Vagina (tissue), 2 donors: ENCODE data around the gene FTH1. TPM values are rescaled to one million over a fixed set of nuclear protein-coding genes. Genes with fewer than 3 reads are reported as not detected.
A peak's percentile ranks its signal among the peaks of the same experiment; 100 is the strongest.

Source experiments
- DNase-seq, 2 donors: peaks; one replicate each; pipeline ENCODE4 v3.0.0-alpha.2; 2017; ENCODE audit errors: extremely low spot score in 2 of 2
- H3K27ac ChIP-seq: fragments of 200-600 bp; sonication (generic); one replicate; pipeline ENCODE4 v1.5.1; 2019
- H3K27me3 ChIP-seq: fragments of 200-600 bp; sonication (generic); one replicate; pipeline ENCODE4 v1.5.1; 2019
- H3K36me3 ChIP-seq, 2 donors: fragments of 200-600 bp; sonication (generic); one replicate each; pipeline ENCODE4 v1.5.1; 2017 to 2019
- H3K4me1 ChIP-seq: fragments of 200-600 bp; sonication (generic); one replicate; pipeline ENCODE4 v1.5.1; 2019
- H3K4me3 ChIP-seq, 2 donors: fragments of 200-600 bp; sonication (generic); 1 replicate in 1 of 2; 2 replicates in 1 of 2; pipeline ENCODE4 v1.5.1; 2016 to 2019
- H3K9me3 ChIP-seq: fragments of 200-600 bp; sonication (generic); one replicate; pipeline ENCODE4 v1.5.1; 2019
- CTCF ChIP-seq, 3 experiments: fragments of 450-650 bp in 2 of 3; fragments of 200-600 bp in 1 of 3; sonication (generic) in 1 of 3; IDR thresholded peaks; one replicate each; pipeline ENCODE4 v1.5.1; 2017 to 2019; ENCODE audit warnings: antibody characterized with exemption in 3 of 3, mild to moderate bottlenecking in 2 of 3, moderate library complexity in 2 of 3
- POLR2A ChIP-seq, 2 donors: fragments of 450-650 bp; IDR thresholded peaks; one replicate each; pipeline ENCODE4 v1.6.1; 2017; ENCODE audit warnings: antibody characterized with exemption in 2 of 2, mild to moderate bottlenecking in 2 of 2, moderate library complexity in 2 of 2
- POLR2AphosphoS5 ChIP-seq, 2 donors: sonication (generic); formaldehyde crosslinking; IDR thresholded peaks; one replicate each; pipeline ENCODE4 v1.9.0; 2017; ENCODE audit warnings: antibody characterized with exemption in 2 of 2, mild to moderate bottlenecking in 2 of 2, low read depth in 1 of 2; ENCODE audit not compliant: insufficient read depth in 1 of 2
- intact Hi-C: fragments of 100-400 bp; cut with DNase I; formaldehyde crosslinking; loops from one replicate; pipeline ENCODE4 v1.15.1; 2023
- total RNA-seq: library from RNA; depleted of rRNA; stranded (reverse); fragments of >200 nt; gene quantifications from one replicate; pipeline ENCODE4 v1.2.3, GENCODE V29; 2016

FTH1 gene
- total RNA-seq, 1 donor from 2014 or later: 2,421 TPM

- Histone ChIP-seq H3K4me3 (no peak overlapping the region), H3K36me3 (no peaks in the 10 kb centered on the region), H3K27me3 (no peaks in the 10 kb centered on the region), H3K4me1 (peaks cover 45% of the 10 kb centered on the region), H3K9me3 (no peaks in the 10 kb centered on the region), H3K27ac (peak overlapping the region; percentile 99)
- intact Hi-C loops: loop anchor here (5.0 to 10.0 kb wide), 2 partner anchors 110 to 158 kb away; partner anchors contain the start of gene FADS1
- TF ChIP-seq POLR2AphosphoS5 (IDR thresholded peaks at IDR 0.05; ENCODE audit: insufficient read depth in 1 of 2, low read depth in 1 of 2): no peak
- TF ChIP-seq POLR2A (IDR thresholded peaks at IDR 0.05): no peak
- no peak for TF ChIP-seq CTCF (IDR thresholded peaks at IDR 0.05)
- DNase-seq: no peak
These were observed 7.6 kb upstream of the FTH1 start for GRCh38 chr11:61974766-61975631.

- no peak for TF ChIP-seq POLR2AphosphoS5 (IDR thresholded peaks at IDR 0.05; ENCODE audit: insufficient read depth in 1 of 2, low read depth in 1 of 2)
- TF ChIP-seq POLR2A (IDR thresholded peaks at IDR 0.05): no peak
- no peak for TF ChIP-seq CTCF (IDR thresholded peaks at IDR 0.05)
- H3K36me3 ChIP-seq: no peaks in the 10 kb centered on the region
- intact Hi-C loops: loop anchor here (5.0 to 10.0 kb wide), 2 partner anchors 111 to 156 kb away; partner anchors contain the start of gene FADS1
- no peak overlapping the region for H3K4me3 ChIP-seq
- peaks cover 54% of the 10 kb centered on the region for H3K4me1 ChIP-seq
- no peaks in the 10 kb centered on the region for H3K9me3 ChIP-seq
- H3K27ac ChIP-seq: peak overlapping the region; percentile 99
- DNase-seq: no peak
- H3K27me3 ChIP-seq: no peaks in the 10 kb centered on the region
These were observed 6.2 kb upstream of the FTH1 start for GRCh38 chr11:61973476-61974162.

GRCh38 chr11:61972672-61973475 lies 5.4 kb upstream of the FTH1 start:
- peak overlapping the region; percentile 19 to 29 for H3K4me3 ChIP-seq

GRCh38 chr11:61972112-61972671 lies 4.8 kb upstream of the FTH1 start:
- H3K36me3 ChIP-seq: no peaks in the 10 kb centered on the region
- intact Hi-C loops: loop anchor here (5.0 to 10.0 kb wide), 2 partner anchors 113 to 155 kb away; partner anchors contain the start of gene FADS1
- no peak for TF ChIP-seq POLR2AphosphoS5 (IDR thresholded peaks at IDR 0.05; ENCODE audit: insufficient read depth in 1 of 2, low read depth in 1 of 2)
- no peak for TF ChIP-seq CTCF (IDR thresholded peaks at IDR 0.05)
- no peak for TF ChIP-seq POLR2A (IDR thresholded peaks at IDR 0.05)
- peak overlapping the region; percentile 19 to 29 for H3K4me3 ChIP-seq
- no peaks in the 10 kb centered on the region for H3K9me3 ChIP-seq
- no peak for DNase-seq
- peaks cover 58% of the 10 kb centered on the region for H3K4me1 ChIP-seq
- H3K27me3 ChIP-seq: no peaks in the 10 kb centered on the region
- H3K27ac ChIP-seq: peak overlapping the region; percentile 99

More at GRCh38 chr11:61972672-61973475, 5.4 kb upstream of the FTH1 start:
- intact Hi-C loops: loop anchor here (5.0 to 10.0 kb wide), 2 partner anchors 112 to 156 kb away; partner anchors contain the start of gene FADS1
- TF ChIP-seq POLR2A (IDR thresholded peaks at IDR 0.05) (no peak), POLR2AphosphoS5 (IDR thresholded peaks at IDR 0.05; ENCODE audit: insufficient read depth in 1 of 2, low read depth in 1 of 2) (peak; percentile 5 to 89)
- H3K27ac ChIP-seq: peak overlapping the region; percentile 99
- H3K9me3 ChIP-seq: no peaks in the 10 kb centered on the region
- H3K4me1 ChIP-seq: peaks cover 58% of the 10 kb centered on the region
- no peaks in the 10 kb centered on the region for H3K27me3 ChIP-seq
- no peaks in the 10 kb centered on the region for H3K36me3 ChIP-seq
- DNase-seq: no peak
